GM12878 (cell line): ENCODE data around the gene CDHR2.

Source experiments
- CBX5 ChIP-seq: sonication (generic); IDR thresholded peaks from 2 replicates; pipeline ENCODE4 v1.6.1; 2016; ENCODE audit warnings: low read depth, moderate library complexity, mild to moderate bottlenecking, inconsistent platforms
- EP300 ChIP-seq, 2 experiments: fragments of 150-350 bp in 1 of 2; IDR thresholded peaks; 2 replicates each; pipeline ENCODE4 v1.6.1; 2011 to 2012; ENCODE audit warnings: low read depth in 2 of 2, low read length in 2 of 2, borderline replicate concordance in 1 of 2, improper control_type of control experiment in 1 of 2, inconsistent platforms in 1 of 2; ENCODE audit not compliant: control insufficient read depth in 1 of 2
- EZH2 ChIP-seq: IDR thresholded peaks from 2 replicates; pipeline ENCODE4 v1.6.1; 2012; ENCODE audit warnings: low read depth, mild to moderate bottlenecking, control low read depth, inconsistent platforms, low read length, borderline replicate concordance; ENCODE audit not compliant: control insufficient read depth
- POLR2AphosphoS5 ChIP-seq: IDR thresholded peaks from 2 replicates; pipeline ENCODE4 v1.6.1; 2011; ENCODE audit warnings: mild to moderate bottlenecking, low read length, inconsistent platforms
- TAF1 ChIP-seq: IDR thresholded peaks from 2 replicates; pipeline ENCODE4 v1.6.1; 2011; ENCODE audit warnings: mild to moderate bottlenecking, low read depth, low read length, borderline replicate concordance
- TCF7 ChIP-seq: IDR thresholded peaks from 2 replicates; pipeline ENCODE4 v1.6.1; 2014; ENCODE audit warnings: antibody characterized with exemption, borderline replicate concordance
- TF ChIP-seq, protein P1 (sequence below), 3 experiments: IDR thresholded peaks in 2 of 3; conservative IDR thresholded peaks in 1 of 3; 2 replicates each; pipeline ENCODE4 v1.5.1; 2011; ENCODE audit warnings: low read depth in 3 of 3, low read length in 3 of 3, mild to moderate bottlenecking in 3 of 3, control low read depth in 2 of 3, moderate library complexity in 2 of 3, inconsistent platforms in 1 of 3, mixed read lengths in 1 of 3; ENCODE audit not compliant: control insufficient read depth in 2 of 3, insufficient read depth in 1 of 3; ENCODE audit errors: extremely low read depth in 1 of 3
- TF ChIP-seq, protein P2 (sequence below): fragments of 450-650 bp; formaldehyde crosslinking; IDR thresholded peaks from 2 replicates; pipeline ENCODE4 v1.5.0; 2022; ENCODE audit warnings: mild to moderate bottlenecking, missing genetic modification characterization
- TF ChIP-seq, protein P3 (sequence below): IDR thresholded peaks from 2 replicates; pipeline ENCODE4 v1.6.1; 2012; ENCODE audit warnings: low read length, inconsistent platforms

DNA sequence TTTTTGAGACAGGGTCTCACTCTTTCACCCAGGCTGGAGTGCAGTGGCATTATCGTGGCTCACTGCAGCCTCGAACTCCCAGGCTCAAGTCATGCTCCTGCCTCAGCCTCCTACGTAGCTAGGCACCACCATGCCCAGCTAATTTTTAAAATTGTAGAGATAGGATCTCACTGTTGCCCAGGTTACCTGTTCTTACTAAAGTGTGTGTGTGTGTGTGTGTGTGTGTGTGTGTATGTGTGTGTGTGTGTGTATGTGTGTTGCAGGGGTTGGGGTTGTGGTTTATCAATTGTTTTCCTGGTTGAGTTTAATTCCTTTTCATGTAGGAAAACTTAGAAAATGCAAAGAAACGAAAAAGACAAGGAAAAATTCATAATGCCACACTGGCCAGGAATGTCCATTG lies 33.7 kb upstream of the CDHR2 start:
- TF ChIP-seq, protein P1, sequence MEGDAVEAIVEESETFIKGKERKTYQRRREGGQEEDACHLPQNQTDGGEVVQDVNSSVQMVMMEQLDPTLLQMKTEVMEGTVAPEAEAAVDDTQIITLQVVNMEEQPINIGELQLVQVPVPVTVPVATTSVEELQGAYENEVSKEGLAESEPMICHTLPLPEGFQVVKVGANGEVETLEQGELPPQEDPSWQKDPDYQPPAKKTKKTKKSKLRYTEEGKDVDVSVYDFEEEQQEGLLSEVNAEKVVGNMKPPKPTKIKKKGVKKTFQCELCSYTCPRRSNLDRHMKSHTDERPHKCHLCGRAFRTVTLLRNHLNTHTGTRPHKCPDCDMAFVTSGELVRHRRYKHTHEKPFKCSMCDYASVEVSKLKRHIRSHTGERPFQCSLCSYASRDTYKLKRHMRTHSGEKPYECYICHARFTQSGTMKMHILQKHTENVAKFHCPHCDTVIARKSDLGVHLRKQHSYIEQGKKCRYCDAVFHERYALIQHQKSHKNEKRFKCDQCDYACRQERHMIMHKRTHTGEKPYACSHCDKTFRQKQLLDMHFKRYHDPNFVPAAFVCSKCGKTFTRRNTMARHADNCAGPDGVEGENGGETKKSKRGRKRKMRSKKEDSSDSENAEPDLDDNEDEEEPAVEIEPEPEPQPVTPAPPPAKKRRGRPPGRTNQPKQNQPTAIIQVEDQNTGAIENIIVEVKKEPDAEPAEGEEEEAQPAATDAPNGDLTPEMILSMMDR (IDR thresholded peaks at IDR 0.05 in 2 of 3, conservative IDR thresholded peaks at IDR 0.05 in 1 of 3; ENCODE audit: control insufficient read depth in 2 of 3, extremely low read depth in 1 of 3, insufficient read depth in 1 of 3, low read depth in 3 of 3, low read length in 3 of 3) = no peak
- no peak for TF ChIP-seq EP300 (IDR thresholded peaks at IDR 0.05; ENCODE audit: borderline replicate concordance in 1 of 2, control insufficient read depth in 1 of 2, low read depth in 2 of 2, low read length in 2 of 2)
- no peak for TF ChIP-seq TCF7
- TF ChIP-seq, protein P2, sequence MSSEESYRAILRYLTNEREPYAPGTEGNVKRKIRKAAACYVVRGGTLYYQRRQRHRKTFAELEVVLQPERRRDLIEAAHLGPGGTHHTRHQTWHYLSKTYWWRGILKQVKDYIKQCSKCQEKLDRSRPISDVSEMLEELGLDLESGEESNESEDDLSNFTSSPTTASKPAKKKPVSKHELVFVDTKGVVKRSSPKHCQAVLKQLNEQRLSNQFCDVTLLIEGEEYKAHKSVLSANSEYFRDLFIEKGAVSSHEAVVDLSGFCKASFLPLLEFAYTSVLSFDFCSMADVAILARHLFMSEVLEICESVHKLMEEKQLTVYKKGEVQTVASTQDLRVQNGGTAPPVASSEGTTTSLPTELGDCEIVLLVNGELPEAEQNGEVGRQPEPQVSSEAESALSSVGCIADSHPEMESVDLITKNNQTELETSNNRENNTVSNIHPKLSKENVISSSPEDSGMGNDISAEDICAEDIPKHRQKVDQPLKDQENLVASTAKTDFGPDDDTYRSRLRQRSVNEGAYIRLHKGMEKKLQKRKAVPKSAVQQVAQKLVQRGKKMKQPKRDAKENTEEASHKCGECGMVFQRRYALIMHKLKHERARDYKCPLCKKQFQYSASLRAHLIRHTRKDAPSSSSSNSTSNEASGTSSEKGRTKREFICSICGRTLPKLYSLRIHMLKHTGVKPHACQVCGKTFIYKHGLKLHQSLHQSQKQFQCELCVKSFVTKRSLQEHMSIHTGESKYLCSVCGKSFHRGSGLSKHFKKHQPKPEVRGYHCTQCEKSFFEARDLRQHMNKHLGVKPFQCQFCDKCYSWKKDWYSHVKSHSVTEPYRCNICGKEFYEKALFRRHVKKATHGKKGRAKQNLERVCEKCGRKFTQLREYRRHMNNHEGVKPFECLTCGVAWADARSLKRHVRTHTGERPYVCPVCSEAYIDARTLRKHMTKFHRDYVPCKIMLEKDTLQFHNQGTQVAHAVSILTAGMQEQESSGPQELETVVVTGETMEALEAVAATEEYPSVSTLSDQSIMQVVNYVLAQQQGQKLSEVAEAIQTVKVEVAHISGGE (CRISPR knock-in tag) = no peak
- no peak for TF ChIP-seq POLR2AphosphoS5
- TF ChIP-seq CBX5 = no peak
- TF ChIP-seq TAF1 = no peak
- no peak for TF ChIP-seq EZH2
- TF ChIP-seq, protein P3, sequence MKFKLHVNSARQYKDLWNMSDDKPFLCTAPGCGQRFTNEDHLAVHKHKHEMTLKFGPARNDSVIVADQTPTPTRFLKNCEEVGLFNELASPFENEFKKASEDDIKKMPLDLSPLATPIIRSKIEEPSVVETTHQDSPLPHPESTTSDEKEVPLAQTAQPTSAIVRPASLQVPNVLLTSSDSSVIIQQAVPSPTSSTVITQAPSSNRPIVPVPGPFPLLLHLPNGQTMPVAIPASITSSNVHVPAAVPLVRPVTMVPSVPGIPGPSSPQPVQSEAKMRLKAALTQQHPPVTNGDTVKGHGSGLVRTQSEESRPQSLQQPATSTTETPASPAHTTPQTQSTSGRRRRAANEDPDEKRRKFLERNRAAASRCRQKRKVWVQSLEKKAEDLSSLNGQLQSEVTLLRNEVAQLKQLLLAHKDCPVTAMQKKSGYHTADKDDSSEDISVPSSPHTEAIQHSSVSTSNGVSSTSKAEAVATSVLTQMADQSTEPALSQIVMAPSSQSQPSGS = no peak
